Right lung (tissue), 5 donors: Measurements from ENCODE around the gene TALDO1. TPM values are rescaled to one million over a fixed set of nuclear protein-coding genes. Genes with fewer than 3 reads are reported as not detected.

ENCODE experiments used
- DNase-seq, 2 donors: peaks; one replicate each; pipeline ENCODE4 v3.0.0-alpha.2; 2013
- polyA plus RNA-seq, 5 donors: library from polyadenylated mRNA; unstranded; fragments of 120-200 nt; gene quantifications; one replicate each; pipeline versions ENCODE4 v1.2.1 to v1.2.3, GENCODE V29; 2013; ENCODE audit warnings: inconsistent platforms in 1 of 5, low replicate concordance in 1 of 5; ENCODE audit not compliant: insufficient read length in 5 of 5, insufficient read depth in 1 of 5

Gene TALDO1
- polyA plus RNA-seq, 5 donors, result 100 to 129 (median 107) TPM

DNA sequence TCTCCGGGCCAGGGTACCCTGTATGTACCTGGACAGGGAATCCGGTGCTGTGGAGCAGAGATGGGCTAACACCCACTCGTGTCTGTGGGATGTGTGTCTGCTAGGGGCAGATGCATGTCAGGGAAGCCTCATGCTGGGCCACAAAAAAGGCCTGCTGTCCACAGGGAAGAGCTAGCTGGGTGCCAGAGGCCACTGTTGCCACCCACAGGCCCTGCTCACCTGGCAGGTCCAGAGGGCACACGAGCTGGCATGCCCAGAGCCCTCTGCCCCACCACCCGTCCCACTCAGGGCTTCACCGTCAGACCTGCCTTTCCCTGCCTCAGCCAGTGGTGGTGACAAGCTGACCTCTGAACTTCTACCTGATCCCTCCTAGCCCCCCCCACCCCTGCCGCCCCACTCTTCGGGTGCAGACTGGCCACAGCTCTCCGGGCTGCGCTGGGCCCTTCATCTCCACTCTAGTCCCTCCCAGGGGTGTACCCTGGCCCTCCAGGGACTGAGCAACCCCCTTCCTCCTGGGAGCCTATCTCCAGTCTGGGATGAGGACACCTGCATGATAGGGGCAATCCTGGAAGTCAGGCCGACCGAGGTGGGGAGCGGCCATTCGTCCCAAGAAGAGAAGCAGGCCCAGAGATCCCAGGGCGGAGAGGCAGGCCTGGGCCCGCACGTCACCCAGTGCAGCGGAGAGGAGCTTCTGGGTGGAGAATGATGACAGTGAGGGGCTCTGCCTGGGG lies 49.5 kb downstream of the TALDO1 start:
- DNase-seq, result no peak

GRCh38 chr11:797296-798092 lies 50.2 kb downstream of the TALDO1 start:
- peak; percentile 78 to 81 for DNase-seq

DNA sequence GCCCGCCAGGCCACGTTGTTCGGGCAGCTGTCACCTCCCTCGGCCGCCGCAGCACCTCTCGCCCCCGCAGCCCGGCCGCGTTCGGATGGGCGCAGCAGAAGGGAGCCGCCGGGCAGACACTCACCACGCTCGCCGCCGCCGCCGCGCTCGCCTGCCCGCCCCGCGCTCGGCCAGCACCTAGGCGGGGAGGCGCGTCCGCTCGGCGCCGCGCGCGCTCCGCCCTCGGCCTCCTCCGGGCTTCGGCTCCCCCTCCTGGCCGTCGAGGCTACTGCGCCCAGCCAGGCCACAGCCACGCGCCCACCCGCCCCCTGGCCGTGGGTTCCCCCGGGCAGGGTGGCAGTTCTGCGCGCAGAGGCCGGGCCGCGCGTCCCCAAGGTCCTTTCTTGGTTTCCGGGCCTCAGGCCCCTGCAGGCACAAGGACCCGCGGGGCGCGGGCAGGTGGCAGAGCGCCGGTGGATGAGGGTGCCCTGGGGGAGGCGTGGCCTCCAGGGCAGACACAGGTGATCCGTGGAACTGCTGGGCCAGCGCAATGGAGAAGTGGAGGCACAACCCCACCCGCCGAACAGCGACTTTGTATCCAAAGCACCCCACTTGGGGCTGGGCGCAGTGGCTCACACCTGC lies 50.9 kb downstream of the TALDO1 start, which contains the start of gene SLC25A22:
Gene SLC25A22, minus strand, starts transcription at position 189 of the 621 bp plus-strand sequence. CDS start 3,275 bp downstream, outside the sequence.
- peak; percentile 73 to 77 for DNase-seq

DNA sequence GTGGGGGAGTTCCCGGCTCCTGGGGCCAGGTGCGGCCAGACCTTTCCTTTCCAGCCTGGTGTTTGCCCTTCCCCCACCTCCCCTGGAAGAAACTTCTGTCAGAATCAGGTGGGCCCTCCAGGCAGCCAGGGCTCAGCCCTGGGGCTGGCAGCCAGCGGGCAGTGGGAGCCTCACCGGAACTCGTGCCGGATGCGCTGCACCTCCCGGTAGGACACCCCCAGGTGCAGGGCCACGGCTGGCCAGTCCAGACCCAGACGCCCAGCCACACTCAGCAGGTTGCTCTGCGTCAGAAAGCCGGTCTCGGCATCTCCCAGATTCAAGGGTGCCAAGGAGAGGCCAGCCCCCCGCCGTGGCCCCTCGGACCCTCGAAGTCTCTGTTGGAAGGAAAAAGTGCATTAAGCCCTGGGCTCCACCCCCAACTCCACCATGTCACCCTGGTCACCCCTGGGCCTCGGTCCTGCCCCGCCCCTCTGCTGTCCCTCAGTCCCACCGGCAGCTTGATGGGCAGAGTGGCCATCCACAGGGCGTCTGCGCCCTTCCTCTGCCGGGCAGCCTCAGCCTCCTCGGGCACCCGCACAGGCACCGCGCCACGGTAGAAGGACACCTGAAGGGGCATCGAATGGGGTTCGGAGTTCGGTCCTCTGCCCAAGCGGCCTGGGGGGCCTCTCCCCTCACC lies 52.5 kb downstream of the TALDO1 start:
- DNase-seq, result no peak

DNA sequence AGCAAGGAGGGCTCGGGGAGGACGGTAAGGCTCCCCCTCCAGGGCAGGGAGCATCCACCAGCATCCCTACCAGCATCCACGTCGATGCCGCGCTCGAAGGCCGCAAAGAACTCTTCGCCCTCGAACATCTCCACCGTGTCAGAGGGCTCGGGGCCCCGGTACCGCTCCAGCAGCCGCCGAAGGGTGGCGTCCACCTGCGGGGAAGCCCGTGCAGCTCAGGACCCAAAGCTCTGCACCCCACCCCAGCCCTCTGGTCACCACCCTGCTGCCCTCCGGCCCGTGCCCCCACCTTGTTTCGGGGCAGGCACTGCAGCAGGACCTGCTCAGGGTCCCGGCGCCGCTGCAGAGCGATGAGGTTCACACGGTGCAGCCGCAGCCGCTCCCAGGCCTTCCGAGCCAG lies 53.2 kb downstream of the TALDO1 start:
- no peak for DNase-seq

DNA sequence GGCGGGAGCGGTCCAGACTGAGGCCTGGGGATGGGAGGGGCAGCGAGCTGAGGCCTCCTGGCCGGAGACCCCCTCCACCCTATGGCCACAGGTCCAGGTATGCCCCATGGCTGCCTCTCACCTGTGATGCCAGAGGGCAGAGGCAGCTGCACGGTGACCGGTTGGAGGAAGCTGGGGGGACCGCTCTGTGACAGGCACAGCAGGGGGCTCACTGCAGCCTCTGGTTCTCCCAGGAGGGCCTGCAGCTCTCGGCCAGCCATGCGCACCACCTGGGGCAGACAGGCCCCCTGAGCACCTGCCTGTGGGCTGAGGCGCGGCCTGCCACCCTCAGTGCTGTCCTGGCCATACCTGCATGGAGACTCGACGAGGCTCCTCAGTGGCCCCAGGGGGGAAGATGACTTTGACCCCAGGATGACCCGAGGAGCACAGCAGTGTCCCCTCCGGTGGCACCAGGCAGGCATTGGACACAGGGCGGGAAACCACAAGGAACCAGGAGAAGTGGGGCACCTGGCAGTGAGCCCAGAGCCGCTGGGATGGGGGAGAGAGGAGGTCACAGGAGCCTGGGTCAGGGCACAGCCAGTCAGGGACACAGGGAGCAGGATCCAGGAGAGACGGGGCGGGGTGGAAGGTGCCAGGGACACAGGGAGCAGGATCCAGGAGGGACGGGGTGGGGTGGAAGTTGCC lies 54.0 kb downstream of the TALDO1 start:
- DNase-seq, result no peak

GRCh38 chr11:802018-802617 lies 54.9 kb downstream of the TALDO1 start:
- DNase-seq, result no peak

DNA sequence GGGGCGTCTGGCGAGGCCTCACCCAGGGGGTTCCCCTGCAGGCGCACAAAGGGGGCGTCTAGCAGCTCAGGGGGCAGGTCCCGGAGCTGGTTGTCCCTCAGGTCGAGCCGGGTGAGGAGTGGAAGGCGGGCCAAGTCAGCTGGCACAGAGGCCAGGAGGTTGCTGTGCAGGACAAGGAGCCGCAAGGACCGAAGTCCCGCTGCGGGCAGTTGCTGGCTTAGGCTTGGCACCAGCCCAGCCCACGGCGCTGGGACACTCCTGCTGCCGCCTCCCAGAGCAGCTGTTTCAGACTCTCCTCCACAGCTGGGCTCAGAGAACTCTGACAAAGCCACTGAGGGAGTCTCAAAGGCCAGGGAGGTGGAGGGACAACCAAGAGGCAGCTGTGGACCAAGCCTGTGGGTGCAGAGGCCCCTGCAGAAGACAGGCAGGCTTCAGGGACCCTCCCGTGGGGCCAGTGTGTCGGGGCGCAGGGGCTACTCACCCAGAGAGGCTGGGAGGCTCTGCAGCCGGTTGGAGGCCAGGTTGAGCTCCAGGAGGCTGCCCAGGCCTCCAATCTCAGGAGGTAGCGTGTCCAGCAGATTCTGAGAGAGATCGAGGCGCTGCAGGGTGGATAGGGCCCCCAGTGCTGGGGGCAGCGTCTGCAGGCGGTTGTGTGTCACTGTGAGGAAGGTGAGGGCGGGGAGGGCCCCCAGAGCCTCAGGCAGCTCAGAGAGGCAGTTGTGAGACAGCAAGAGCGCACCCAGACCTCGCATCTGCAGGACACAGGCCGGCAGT lies 55.6 kb downstream of the TALDO1 start:
- DNase-seq, result no peak

GRCh38 chr11:803467-803742 lies 56.1 kb downstream of the TALDO1 start:
- DNase-seq, result no peak

DNA sequence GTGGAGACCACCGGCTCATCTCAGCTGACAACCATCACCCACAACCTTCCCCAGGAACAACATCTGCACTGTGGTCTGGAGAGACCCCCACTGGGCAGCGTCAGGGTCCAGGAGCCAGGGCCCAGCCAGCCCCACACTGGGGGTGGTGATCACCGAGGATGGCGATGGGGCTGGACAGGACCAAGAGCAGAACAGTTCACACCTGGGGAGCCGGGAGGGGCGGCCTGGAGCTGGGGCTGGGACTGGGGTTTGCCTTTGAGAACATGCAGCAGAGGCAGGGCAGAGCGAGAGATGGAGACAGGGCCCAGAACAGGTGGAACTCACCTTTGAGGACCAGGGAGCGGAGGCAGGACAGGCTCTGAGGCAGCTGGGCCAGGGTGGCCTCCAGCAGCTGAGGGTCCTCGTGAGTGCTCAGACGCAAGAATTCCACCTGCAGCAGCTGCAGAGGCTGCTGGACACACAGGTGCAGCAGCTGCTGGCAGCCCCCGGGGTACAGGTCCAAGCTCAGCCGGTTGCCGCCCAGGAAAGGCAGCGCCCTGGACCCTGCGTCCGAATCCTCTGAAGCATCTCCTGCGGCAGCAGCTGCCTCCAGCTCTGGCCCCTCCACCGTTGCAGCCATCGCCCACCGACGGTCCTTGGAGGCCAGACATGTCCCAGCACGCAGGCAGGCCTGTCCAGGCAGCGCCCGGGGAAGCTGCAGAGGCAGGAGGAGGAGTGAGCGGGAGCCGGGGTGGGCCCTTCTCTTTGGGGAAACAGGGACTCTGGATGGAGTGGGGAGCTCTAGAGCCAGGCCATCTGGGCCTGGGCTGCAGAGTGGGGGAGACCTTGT lies 56.7 kb downstream of the TALDO1 start:
- DNase-seq, result no peak

DNA sequence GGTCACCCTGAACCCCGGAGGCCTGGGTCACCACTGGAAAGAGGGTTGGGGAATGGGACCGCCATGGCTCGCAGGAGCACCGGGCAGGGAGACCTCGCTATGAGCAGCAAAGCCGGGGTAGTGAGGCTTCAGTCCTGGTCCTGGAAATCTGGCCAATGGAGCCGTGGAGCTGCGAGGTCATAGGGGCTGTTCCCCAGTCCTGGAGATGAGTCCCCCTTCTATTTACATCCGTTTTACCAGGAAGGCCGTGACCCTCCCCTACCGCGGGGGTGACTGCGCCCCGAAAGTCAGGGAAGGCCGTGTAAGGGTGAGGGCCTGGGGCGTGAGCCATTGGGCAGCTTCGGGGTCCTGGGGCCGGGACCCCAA lies 57.3 kb downstream of the TALDO1 start:
- DNase-seq, result no peak

DNA sequence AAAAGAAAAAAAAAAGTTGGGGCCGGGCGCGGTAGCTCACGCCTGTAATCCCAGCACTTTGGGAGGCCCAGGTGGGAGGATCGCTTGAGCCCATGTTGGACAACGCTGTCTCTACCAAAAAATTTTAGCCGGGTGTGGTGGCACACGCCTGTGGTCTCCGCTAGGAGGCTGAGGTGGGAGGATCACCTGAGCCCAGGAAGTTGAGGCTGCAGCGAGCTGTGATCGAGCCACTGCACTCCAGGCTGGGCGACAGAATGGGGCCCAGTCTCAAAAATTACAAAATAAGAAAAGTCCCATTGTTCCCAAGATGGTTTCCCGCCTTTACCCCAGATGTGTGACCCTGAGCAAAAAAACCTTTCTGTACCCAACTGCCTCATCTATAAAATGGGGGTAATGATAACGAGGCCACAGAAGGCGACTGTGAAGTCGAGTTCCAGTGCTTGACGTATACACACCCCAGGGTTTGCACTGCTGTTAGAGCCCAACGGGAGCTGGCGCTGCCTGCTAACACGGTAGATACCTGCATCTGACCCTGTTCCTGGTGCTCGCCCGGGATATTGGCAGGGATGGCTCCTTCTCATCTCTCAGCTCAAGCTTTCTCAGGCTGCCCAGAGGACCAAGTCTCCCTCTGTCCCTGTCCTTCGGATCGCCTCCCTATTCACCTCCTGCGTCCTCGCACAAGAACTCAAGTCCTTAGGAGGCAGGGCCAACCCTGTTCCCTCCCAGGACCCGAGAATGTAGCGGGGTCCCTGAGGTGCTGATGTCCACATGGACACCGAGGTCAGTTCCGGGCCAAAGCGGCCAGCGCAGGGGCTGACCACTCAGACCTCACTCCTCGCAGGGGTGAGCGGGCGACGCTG lies 61.4 kb downstream of the TALDO1 start:
- no peak for DNase-seq

DNA sequence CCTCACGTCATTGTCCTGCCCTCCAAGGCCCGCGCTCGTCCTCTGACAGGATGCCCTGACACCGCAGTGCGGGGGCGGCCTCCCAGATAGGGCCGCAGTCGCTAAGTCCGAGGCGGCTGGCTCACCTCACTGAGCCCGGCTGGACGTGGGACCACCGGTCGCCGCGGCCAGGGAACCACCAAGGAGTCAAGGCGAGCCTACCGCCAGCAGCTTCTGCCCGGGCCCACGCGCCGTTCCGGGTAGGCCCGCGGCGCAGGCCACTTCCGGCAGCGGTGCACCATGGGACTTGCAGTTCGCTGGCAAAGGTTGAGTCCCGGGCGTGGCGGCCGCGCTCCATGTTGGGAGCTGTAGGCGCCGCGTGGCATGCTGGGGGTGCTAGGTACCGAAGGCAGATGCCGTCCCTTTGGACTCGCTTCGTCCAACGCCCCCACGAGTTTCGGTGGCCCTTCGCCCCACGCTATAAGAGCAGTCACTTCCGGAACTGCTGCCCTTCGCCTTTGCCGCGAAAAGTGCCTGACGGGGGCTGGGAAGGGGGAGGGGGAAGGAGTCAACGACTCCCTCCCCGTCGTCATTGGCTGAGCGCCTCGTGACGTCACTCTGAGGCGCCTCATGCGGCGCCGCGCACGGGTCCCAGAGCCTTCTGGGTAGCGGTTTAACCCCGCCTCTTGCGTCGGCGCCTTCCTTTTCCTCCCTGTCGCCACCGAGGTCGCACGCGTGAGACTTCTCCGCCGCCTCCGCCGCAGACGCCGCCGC lies 62.2 kb downstream of the TALDO1 start, which contains the start of gene RPLP2:
Gene RPLP2, plus strand, starts transcription at position 681 of the 753 bp plus-strand sequence. CDS start 268 bp downstream, outside the sequence.
- peak; percentile 99 for DNase-seq

DNA sequence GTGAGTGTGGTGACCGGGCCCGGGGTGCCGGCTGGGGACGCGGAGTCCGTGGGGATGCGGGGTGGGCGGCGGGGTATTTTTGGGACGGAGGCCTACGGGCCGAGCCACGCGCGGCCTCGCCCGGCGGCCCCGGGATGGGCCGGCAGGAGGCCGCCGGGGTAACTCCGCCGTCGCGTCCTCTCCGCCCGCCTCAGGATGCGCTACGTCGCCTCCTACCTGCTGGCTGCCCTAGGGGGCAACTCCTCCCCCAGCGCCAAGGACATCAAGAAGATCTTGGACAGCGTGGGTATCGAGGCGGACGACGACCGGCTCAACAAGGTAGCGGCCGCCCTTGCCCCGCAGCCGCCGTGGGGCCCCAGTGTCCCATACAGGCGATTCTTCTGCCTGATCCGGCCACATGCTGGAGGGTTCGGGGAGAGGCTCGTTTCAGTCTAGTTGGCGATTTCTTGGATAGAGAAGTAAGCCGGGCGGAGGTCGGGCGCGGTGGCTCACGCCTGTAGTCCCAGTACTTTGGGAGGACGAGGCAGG lies 62.8 kb downstream of the TALDO1 start:
- no peak for DNase-seq

GRCh38 chr11:811446-812245 lies 64.4 kb downstream of the TALDO1 start:
- no peak for DNase-seq

DNA sequence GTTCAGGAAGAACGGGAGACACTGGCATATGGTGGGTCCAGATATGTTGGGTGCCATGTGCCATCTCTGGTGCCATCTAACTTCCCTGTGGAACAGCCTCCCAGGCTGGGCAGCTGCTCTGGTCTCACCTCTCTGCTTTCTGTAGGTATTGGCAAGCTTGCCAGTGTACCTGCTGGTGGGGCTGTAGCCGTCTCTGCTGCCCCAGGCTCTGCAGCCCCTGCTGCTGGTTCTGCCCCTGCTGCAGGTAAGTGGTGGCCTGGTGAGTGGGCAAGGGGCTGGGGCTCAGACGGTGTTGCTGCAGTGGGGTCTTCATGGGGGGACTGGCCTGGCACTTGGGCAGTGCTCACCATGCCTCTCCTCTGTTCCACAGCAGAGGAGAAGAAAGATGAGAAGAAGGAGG lies 65.1 kb downstream of the TALDO1 start:
- no peak for DNase-seq

DNA sequence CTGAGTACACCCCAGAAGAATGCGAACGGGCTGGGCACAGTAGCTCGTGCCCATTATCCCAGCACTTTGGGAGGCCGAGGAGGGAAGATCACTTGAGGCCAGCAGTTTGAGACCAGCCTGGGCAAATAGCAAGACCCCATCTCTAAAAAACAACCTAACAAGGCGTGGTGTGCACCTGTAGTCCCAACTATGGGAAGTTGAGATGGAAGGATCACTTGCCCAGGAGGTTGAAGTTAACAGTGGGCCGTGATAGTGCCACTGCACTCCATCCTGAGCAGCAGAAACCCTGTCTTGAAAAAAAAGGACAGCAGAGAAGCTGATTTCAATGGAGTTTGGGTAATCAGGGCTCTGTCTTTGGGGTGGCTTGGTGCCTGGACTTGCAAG lies 65.8 kb downstream of the TALDO1 start:
- no peak for DNase-seq
